ENCODE results near the gene CSPG4.

DNA sequence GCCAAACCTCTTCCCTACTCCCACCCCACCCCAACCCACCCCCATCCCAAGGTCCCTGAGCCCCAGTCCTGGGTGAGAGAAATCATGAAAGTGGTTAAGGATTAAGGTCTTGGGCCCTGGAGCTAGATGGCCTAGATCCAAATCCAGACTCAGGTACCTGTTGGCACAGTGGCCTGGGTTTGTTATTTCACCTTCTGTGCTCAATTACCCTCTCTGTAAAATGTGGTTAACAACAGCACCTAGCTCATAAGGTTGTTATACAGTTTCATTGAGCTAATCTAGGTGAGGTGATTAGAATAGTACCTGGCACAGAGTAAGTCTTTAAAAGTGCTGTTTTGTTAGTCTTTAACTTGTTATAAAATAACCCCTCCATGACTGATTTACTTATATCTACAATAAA lies 80.7 kb downstream of the CSPG4 start:
- no peak for TF ChIP-seq EP300 (IDR thresholded peaks at IDR 0.05; ENCODE audit: low read depth)
- TF ChIP-seq CTCF (IDR thresholded peaks at IDR 0.05), result no peak
- no peak for TF ChIP-seq POLR2AphosphoS5 (IDR thresholded peaks at IDR 0.05)
